HepG2 (cell line): Measurements from ENCODE around the gene TADA2B. TPM values are rescaled to one million over a fixed set of nuclear protein-coding genes. Genes with fewer than 3 reads are reported as not detected.

Experiments used
- ATF7 ChIP-seq, 2 experiments: fragments of 450-650 bp in 1 of 2; sonication (generic) in 1 of 2; formaldehyde crosslinking in 1 of 2; IDR thresholded peaks; 2 replicates each; pipeline versions ENCODE4 v1.4.0 to v1.6.1; 2016 to 2020; ENCODE audit warnings: antibody characterized with exemption in 1 of 2, mild to moderate bottlenecking in 1 of 2, missing genetic modification reagents in 1 of 2
- CAMTA2 ChIP-seq: sonication (generic); formaldehyde crosslinking; IDR thresholded peaks from 2 replicates; pipeline ENCODE4 v1.4.0; 2020; ENCODE audit warnings: mild to moderate bottlenecking, missing genetic modification reagents, borderline replicate concordance
- CREB1 ChIP-seq, 2 experiments: fragments of 450-650 bp in 1 of 2; IDR thresholded peaks; 2 replicates each; pipeline ENCODE4 v1.6.1; 2016 to 2017; ENCODE audit warnings: control low read depth in 1 of 2, mild to moderate bottlenecking in 1 of 2, missing compliant biosample characterization in 1 of 2, missing genetic modification characterization in 1 of 2
- GABPB1 ChIP-seq: IDR thresholded peaks from 2 replicates; pipeline ENCODE4 v1.6.1; 2016; ENCODE audit warnings: mild to moderate bottlenecking, missing genetic modification reagents, moderate library complexity, missing compliant biosample characterization
- IRF2 ChIP-seq: IDR thresholded peaks from 2 replicates; pipeline ENCODE4 v1.6.1; 2018; ENCODE audit warnings: missing genetic modification reagents, missing compliant biosample characterization
- NFIB ChIP-seq: sonication (generic); formaldehyde crosslinking; IDR thresholded peaks from 2 replicates; pipeline ENCODE4 v1.9.0; 2021; ENCODE audit warnings: missing genetic modification reagents, mild to moderate bottlenecking, borderline replicate concordance
- NRL ChIP-seq: sonication (generic); formaldehyde crosslinking; IDR thresholded peaks from 2 replicates; pipeline ENCODE4 v1.5.0; 2020; ENCODE audit warnings: missing genetic modification reagents, mild to moderate bottlenecking, moderate library complexity, borderline replicate concordance
- RELA ChIP-seq: sonication (generic); formaldehyde crosslinking; IDR thresholded peaks from 2 replicates; pipeline ENCODE4 v1.4.0; 2020; ENCODE audit warnings: missing genetic modification reagents
- RXRB ChIP-seq: IDR thresholded peaks from 2 replicates; pipeline ENCODE4 v1.6.1; 2016; ENCODE audit warnings: borderline replicate concordance, missing genetic modification reagents, missing compliant biosample characterization
- ZBTB1 ChIP-seq: sonication (generic); formaldehyde crosslinking; IDR thresholded peaks from 2 replicates; pipeline ENCODE4 v1.4.0; 2020; ENCODE audit warnings: missing genetic modification reagents, borderline replicate concordance
- ZBTB3 ChIP-seq: sonication (generic); formaldehyde crosslinking; IDR thresholded peaks from 2 replicates; pipeline ENCODE4 v1.4.0; 2020; ENCODE audit warnings: low read depth, mild to moderate bottlenecking, moderate library complexity, missing genetic modification reagents, borderline replicate concordance
- polyA plus RNA-seq, 8 experiments: library from polyadenylated mRNA; depleted of rRNA in 3 of 8; stranded (reverse) in 7 of 8; unstranded in 1 of 8; fragments of >200 nt; fragmentation: Illumina TruSeq in 4 of 8; extraction: Trizol in 4 of 8; gene quantifications; 2 replicates each; pipeline versions ENCODE4 v1.2.1 to v1.2.3, GENCODE V29; 2011 to 2016; ENCODE audit warnings: low read depth in 4 of 8, missing spikeins in 1 of 8, mixed read lengths in 1 of 8; ENCODE audit not compliant: insufficient read depth in 1 of 8
- total RNA-seq, 5 experiments: library from RNA; depleted of rRNA; stranded (reverse); fragments of >200 nt; fragmentation: Illumina TruSeq; extraction: Trizol; gene quantifications; 2 replicates each; pipeline ENCODE4 v1.2.3, GENCODE V29; 2016; ENCODE audit warnings: low read depth in 1 of 5
- TF ChIP-seq, protein P1 (sequence below): sonication (generic); formaldehyde crosslinking; IDR thresholded peaks from 2 replicates; pipeline ENCODE4 v1.4.0; 2020; ENCODE audit warnings: missing genetic modification reagents
- TF ChIP-seq, protein P2 (sequence below): sonication (generic); formaldehyde crosslinking; IDR thresholded peaks from 2 replicates; pipeline ENCODE4 v1.5.1; 2020; ENCODE audit warnings: mild to moderate bottlenecking, missing genetic modification reagents, borderline replicate concordance
- TF ChIP-seq, protein P3 (sequence below): sonication (generic); formaldehyde crosslinking; IDR thresholded peaks from 2 replicates; pipeline ENCODE4 v1.5.0; 2020; ENCODE audit warnings: missing genetic modification reagents
- TF ChIP-seq, protein P4 (sequence below): sonication (generic); formaldehyde crosslinking; IDR thresholded peaks from 2 replicates; pipeline ENCODE4 v1.5.1; 2020; ENCODE audit warnings: mild to moderate bottlenecking, missing genetic modification reagents, moderate library complexity
- TF ChIP-seq, protein P5 (sequence below): sonication (generic); formaldehyde crosslinking; IDR thresholded peaks from 2 replicates; pipeline ENCODE4 v1.9.0; 2021; ENCODE audit warnings: missing genetic modification reagents, mild to moderate bottlenecking, borderline replicate concordance

TADA2B gene
- total and polyA plus RNA-seq, 2 of the 13 experiments (the other 11 are each of a cell fraction or from before 2014, with no cell fraction given), result 4.6 to 8.9 TPM

DNA sequence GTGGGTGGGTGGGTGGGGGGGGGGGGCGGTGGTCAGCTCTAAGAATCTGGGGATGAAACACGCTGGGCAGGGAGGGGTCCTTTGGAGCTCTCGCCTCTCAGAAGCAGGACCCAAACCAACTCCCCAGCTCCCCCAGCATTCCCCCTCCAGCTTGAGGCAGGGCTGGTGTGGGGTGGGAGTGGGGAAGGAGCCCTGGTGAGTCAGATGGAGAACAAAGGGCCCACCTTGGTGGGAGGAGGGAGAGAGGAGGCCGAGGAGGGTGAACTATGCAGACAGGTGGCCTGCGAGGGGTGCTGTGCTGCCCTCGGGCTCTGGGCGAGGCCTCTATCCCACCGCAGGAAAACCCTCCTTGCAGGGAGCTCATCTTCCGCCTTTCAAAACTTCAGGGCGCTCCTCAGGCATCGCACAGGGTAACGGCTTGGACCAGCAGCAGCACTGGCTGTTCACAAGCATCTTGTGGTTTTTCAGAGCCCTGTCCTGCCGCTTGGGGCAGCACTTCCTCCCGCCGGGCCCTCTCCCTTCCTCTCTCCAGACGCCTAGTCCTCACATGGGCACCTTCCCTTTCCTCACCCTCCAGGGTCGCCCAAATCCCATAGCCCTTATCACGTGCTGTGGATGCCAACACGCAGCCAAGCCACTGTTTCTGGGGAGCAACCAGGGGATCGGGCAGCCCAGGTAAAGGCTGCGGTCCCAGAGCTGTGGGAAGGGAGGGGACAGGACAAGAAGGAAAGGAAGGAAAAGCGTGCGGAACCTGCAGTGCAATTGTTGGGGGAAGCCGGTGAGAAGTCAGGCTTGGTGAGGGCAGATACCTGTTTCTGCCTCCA is 58.7 kb downstream of the TADA2B start (continued):
- TF ChIP-seq, protein P1, sequence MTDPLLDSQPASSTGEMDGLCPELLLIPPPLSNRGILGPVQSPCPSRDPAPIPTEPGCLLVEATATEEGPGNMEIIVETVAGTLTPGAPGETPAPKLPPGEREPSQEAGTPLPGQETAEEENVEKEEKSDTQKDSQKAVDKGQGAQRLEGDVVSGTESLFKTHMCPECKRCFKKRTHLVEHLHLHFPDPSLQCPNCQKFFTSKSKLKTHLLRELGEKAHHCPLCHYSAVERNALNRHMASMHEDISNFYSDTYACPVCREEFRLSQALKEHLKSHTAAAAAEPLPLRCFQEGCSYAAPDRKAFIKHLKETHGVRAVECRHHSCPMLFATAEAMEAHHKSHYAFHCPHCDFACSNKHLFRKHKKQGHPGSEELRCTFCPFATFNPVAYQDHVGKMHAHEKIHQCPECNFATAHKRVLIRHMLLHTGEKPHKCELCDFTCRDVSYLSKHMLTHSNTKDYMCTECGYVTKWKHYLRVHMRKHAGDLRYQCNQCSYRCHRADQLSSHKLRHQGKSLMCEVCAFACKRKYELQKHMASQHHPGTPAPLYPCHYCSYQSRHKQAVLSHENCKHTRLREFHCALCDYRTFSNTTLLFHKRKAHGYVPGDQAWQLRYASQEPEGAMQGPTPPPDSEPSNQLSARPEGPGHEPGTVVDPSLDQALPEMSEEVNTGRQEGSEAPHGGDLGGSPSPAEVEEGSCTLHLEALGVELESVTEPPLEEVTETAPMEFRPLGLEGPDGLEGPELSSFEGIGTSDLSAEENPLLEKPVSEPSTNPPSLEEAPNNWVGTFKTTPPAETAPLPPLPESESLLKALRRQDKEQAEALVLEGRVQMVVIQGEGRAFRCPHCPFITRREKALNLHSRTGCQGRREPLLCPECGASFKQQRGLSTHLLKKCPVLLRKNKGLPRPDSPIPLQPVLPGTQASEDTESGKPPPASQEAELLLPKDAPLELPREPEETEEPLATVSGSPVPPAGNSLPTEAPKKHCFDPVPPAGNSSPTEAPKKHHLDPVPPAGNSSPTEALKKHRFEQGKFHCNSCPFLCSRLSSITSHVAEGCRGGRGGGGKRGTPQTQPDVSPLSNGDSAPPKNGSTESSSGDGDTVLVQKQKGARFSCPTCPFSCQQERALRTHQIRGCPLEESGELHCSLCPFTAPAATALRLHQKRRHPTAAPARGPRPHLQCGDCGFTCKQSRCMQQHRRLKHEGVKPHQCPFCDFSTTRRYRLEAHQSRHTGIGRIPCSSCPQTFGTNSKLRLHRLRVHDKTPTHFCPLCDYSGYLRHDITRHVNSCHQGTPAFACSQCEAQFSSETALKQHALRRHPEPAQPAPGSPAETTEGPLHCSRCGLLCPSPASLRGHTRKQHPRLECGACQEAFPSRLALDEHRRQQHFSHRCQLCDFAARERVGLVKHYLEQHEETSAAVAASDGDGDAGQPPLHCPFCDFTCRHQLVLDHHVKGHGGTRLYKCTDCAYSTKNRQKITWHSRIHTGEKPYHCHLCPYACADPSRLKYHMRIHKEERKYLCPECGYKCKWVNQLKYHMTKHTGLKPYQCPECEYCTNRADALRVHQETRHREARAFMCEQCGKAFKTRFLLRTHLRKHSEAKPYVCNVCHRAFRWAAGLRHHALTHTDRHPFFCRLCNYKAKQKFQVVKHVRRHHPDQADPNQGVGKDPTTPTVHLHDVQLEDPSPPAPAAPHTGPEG (CRISPR knock-in tag), result 0 out of 2 replicates have a peak, but pooled peaks have one; percentile 28
- no peak for TF ChIP-seq IRF2
- no peak for TF ChIP-seq NRL (CRISPR knock-in tag)
- TF ChIP-seq ZBTB1 (CRISPR knock-in tag), result no peak
- TF ChIP-seq, protein P2, sequence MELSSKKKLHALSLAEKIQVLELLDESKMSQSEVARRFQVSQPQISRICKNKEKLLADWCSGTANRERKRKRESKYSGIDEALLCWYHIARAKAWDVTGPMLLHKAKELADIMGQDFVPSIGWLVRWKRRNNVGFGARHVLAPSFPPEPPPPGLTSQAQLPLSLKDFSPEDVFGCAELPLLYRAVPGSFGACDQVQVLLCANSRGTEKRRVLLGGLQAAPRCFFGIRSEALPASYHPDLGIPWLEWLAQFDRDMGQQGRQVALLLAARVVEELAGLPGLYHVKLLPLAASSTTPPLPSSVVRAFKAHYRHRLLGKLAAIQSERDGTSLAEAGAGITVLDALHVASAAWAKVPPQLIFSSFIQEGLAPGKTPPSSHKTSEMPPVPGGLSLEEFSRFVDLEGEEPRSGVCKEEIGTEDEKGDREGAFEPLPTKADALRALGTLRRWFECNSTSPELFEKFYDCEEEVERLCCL (CRISPR knock-in tag), result no peak
- no peak for TF ChIP-seq RELA (CRISPR knock-in tag)
- TF ChIP-seq CREB1 (IDR thresholded peaks at IDR 0.05), result no peak
- no peak for TF ChIP-seq CREB1 (CRISPR knock-in tag; IDR thresholded peaks at IDR 0.05)
- no peak for TF ChIP-seq ATF7 (IDR thresholded peaks at IDR 0.05)
- 0 out of 2 replicates have a peak, but pooled peaks have one; percentile 42 for TF ChIP-seq ATF7 (CRISPR knock-in tag; IDR thresholded peaks at IDR 0.05)
- peak; percentile 60; the same call in 1 of the 2 replicates for TF ChIP-seq GABPB1
- TF ChIP-seq, protein P3, sequence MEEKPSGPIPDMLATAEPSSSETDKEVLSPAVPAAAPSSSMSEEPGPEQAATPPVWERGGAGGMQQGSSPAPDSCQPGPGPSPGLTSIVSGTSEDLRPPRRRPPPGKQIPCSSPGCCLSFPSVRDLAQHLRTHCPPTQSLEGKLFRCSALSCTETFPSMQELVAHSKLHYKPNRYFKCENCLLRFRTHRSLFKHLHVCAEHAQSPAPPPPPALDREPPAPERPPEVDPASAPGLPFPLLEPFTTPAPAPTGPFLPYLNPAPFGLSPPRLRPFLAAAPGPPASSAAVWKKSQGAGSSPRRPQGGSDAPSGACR (CRISPR knock-in tag), result no peak
- no peak for TF ChIP-seq CAMTA2
- TF ChIP-seq, protein P4, sequence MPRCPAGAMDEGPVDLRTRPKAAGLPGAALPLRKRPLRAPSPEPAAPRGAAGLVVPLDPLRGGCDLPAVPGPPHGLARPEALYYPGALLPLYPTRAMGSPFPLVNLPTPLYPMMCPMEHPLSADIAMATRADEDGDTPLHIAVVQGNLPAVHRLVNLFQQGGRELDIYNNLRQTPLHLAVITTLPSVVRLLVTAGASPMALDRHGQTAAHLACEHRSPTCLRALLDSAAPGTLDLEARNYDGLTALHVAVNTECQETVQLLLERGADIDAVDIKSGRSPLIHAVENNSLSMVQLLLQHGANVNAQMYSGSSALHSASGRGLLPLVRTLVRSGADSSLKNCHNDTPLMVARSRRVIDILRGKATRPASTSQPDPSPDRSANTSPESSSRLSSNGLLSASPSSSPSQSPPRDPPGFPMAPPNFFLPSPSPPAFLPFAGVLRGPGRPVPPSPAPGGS, result peak; percentile 73; the same call in 1 of the 2 replicates
- TF ChIP-seq ZBTB3 (CRISPR knock-in tag), result no peak
- TF ChIP-seq RXRB, result 0 out of 2 replicates have a peak, but pooled peaks have one; percentile 12
- no peak for TF ChIP-seq NFIB (CRISPR knock-in tag)
- TF ChIP-seq, protein P5, sequence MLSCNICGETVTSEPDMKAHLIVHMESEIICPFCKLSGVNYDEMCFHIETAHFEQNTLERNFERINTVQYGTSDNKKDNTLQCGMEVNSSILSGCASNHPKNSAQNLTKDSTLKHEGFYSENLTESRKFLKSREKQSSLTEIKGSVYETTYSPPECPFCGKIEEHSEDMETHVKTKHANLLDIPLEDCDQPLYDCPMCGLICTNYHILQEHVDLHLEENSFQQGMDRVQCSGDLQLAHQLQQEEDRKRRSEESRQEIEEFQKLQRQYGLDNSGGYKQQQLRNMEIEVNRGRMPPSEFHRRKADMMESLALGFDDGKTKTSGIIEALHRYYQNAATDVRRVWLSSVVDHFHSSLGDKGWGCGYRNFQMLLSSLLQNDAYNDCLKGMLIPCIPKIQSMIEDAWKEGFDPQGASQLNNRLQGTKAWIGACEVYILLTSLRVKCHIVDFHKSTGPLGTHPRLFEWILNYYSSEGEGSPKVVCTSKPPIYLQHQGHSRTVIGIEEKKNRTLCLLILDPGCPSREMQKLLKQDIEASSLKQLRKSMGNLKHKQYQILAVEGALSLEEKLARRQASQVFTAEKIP (CRISPR knock-in tag), result no peak
